Measurements from ENCODE around the gene USP3.

USP3 gene

GRCh38 chr15:63497642-63498467 lies 6.5 kb upstream of the USP3 start:
- DNase-seq (ENCODE audit: low read depth) = no peak

- no peak for DNase-seq (ENCODE audit: low read depth)
Measured at GRCh38 chr15:63499175-63499549, 5.2 kb upstream of the USP3 start.

- no peak for DNase-seq (ENCODE audit: low read depth)
Measured at GRCh38 chr15:63499611-63500010, 4.8 kb upstream of the USP3 start.

- no peak for DNase-seq (ENCODE audit: low read depth)
Measured at GRCh38 chr15:63500265-63501250, 3.8 kb upstream of the USP3 start.

- peak; percentile 93 for DNase-seq (ENCODE audit: low read depth)
Measured at GRCh38 chr15:63501256-63502089, 2.9 kb upstream of the USP3 start.

GRCh38 chr15:63502137-63502766 lies 2.1 kb upstream of the USP3 start:
- no peak for DNase-seq (ENCODE audit: low read depth)

GRCh38 chr15:63502843-63503738 lies 1.3 kb upstream of the USP3 start:
- peak; percentile 91 for DNase-seq (ENCODE audit: low read depth)

GRCh38 chr15:63503739-63504246 lies 600 bp upstream of the USP3 start:
- DNase-seq (ENCODE audit: low read depth) = peak; percentile 81

- DNase-seq (ENCODE audit: low read depth) = peak; percentile 67
Measured at GRCh38 chr15:63504979-63505841, 817 bp downstream of the USP3 start.

- DNase-seq (ENCODE audit: low read depth) = no peak
Measured at GRCh38 chr15:63505842-63506222, 1.4 kb downstream of the USP3 start.

- DNase-seq (ENCODE audit: low read depth) = peak; percentile 56
Measured at GRCh38 chr15:63506537-63507035, 2.2 kb downstream of the USP3 start.

- DNase-seq (ENCODE audit: low read depth) = no peak
Measured at GRCh38 chr15:63507878-63508818, 3.8 kb downstream of the USP3 start.

GRCh38 chr15:63509056-63509954 lies 4.9 kb downstream of the USP3 start:
- DNase-seq (ENCODE audit: low read depth) = peak; percentile 46

- DNase-seq (ENCODE audit: low read depth) = peak; percentile 82
Measured at GRCh38 chr15:63509955-63510940, 5.9 kb downstream of the USP3 start.

GRCh38 chr15:63512148-63512547 lies 7.8 kb downstream of the USP3 start:
- no peak for DNase-seq (ENCODE audit: low read depth)

GRCh38 chr15:63513271-63513670 lies 8.9 kb downstream of the USP3 start:
- DNase-seq (ENCODE audit: low read depth) = no peak
